ENCODE data around the gene C11orf58.

The C11orf58 gene

DNA sequence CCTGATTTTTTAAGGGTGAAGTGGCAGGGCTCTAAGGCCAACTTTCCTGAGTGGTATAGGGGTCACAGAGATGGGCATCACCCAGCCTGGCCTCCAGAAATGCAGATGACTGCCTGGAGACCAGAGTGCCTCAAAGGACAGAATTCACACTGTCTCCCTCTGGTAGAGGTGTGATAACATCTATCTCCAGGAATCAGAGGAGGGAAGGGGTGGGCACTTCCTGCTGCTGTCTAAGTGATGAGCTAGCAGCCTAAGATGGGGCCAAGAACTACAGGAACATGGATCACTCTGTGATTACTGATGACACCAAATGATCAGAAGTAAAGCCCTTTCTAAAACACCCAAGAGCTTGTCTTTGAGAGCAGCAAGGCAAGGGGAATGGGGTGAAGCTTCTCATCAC lies 61.9 kb downstream of the C11orf58 start:
- H3K36me3 Mint-ChIP-seq (ENCODE audit: low read depth), result no peaks in the 10 kb centered on the region
- H3K4me1 Mint-ChIP-seq, result peaks cover 14% of the 10 kb centered on the region
- TF ChIP-seq, protein P1, sequence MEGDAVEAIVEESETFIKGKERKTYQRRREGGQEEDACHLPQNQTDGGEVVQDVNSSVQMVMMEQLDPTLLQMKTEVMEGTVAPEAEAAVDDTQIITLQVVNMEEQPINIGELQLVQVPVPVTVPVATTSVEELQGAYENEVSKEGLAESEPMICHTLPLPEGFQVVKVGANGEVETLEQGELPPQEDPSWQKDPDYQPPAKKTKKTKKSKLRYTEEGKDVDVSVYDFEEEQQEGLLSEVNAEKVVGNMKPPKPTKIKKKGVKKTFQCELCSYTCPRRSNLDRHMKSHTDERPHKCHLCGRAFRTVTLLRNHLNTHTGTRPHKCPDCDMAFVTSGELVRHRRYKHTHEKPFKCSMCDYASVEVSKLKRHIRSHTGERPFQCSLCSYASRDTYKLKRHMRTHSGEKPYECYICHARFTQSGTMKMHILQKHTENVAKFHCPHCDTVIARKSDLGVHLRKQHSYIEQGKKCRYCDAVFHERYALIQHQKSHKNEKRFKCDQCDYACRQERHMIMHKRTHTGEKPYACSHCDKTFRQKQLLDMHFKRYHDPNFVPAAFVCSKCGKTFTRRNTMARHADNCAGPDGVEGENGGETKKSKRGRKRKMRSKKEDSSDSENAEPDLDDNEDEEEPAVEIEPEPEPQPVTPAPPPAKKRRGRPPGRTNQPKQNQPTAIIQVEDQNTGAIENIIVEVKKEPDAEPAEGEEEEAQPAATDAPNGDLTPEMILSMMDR (IDR thresholded peaks at IDR 0.05; ENCODE audit: unreplicated experiment in 3 of 3), result no peak
- H3K27ac Mint-ChIP-seq, result no peak overlapping the region
- H3K9me3 Mint-ChIP-seq, result no peaks in the 10 kb centered on the region
- no peaks in the 10 kb centered on the region for H3K27me3 Mint-ChIP-seq (ENCODE audit: low read depth)
- H3K4me3 Mint-ChIP-seq, result no peak overlapping the region

DNA sequence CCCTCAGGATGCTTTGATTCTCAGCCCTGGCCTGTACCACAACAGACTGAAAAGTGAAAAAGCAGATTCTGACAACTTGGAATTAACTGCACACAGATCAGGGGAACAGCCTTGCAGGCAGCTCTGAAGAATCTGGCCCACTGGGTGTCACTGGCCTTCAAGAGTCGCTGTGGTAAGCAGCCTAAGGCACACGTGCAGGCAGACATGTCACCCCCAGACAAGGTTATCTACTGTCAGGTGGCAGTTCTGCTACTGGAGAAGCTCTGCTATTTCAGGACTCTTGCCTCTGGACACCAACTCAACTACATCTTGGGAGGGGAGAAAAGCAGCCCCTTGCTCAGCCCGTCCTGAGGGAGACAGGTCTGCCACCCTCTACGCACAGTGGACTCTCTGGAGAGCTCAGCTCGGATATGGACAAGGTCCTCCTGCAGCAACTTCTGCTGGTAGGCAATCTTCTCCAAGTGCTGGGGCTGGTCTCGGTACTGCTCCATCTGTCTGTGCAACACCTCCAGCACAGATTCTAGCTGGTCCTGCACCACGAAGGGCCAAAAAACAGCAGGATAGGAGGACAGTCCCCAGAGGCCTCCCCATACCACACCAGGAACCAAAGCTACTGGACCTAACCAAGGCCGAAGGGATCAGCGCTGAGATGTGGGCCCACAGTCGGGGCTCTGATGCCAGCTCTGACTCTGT lies 63.0 kb downstream of the C11orf58 start:
- H3K27ac Mint-ChIP-seq, result no peak overlapping the region
- no peak overlapping the region for H3K4me3 Mint-ChIP-seq
- no peaks in the 10 kb centered on the region for H3K27me3 Mint-ChIP-seq (ENCODE audit: low read depth)
- H3K4me1 Mint-ChIP-seq, result peaks cover 21% of the 10 kb centered on the region
- no peaks in the 10 kb centered on the region for H3K36me3 Mint-ChIP-seq (ENCODE audit: low read depth)
- TF ChIP-seq, protein P1 (IDR thresholded peaks at IDR 0.05; ENCODE audit: unreplicated experiment in 3 of 3), result no peak
- H3K9me3 Mint-ChIP-seq, result no peaks in the 10 kb centered on the region

DNA sequence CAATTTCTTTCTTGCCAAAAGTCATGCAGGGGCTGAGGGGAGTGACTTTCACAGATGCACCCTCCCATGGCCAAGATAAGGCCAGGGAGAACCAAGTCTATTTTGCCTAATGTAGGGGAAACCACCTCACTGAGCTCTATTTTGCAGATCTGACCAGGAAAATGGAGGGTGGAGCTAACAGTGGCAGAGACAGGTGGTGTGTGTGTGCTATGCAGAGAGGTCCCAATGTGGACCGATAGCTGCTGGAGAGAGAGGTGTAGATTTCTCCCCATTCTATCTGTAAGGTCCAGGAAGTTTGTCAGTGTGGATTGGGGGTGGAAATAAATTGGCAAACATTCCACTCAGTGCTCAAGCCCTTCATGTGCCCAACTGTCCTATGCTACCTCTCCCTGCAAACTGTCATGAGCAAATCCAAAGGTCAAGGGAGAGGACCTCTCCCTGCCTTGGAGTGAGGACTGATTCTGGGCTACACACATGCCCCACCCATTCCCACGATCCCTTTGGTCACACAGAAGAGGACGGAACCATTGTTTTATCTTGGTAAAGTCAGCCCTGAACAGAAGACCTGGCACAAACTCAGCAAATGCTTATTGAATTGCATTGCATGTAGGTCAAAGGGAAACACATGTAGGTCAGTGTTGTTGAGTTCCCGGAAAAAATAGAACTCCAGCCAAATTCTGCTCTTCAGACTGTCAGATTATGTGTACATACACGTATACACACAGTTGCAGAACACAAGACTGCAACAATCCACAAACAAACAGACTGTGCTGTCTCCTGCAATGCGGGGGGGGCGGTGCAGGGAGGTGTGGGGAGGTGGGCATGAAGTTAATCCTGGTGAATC lies 65.9 kb downstream of the C11orf58 start:
- Mint-ChIP-seq H3K27ac (peak overlapping the region in 1 of 3 experiments; percentile 51), H3K9me3 (no peaks in the 10 kb centered on the region), H3K27me3 (ENCODE audit: low read depth) (no peaks in the 10 kb centered on the region), H3K4me1 (peaks cover 34% of the 10 kb centered on the region), H3K4me3 (no peak overlapping the region), H3K36me3 (ENCODE audit: low read depth) (no peaks in the 10 kb centered on the region)
- TF ChIP-seq, protein P1 (IDR thresholded peaks at IDR 0.05; ENCODE audit: unreplicated experiment in 3 of 3), result no peak

DNA sequence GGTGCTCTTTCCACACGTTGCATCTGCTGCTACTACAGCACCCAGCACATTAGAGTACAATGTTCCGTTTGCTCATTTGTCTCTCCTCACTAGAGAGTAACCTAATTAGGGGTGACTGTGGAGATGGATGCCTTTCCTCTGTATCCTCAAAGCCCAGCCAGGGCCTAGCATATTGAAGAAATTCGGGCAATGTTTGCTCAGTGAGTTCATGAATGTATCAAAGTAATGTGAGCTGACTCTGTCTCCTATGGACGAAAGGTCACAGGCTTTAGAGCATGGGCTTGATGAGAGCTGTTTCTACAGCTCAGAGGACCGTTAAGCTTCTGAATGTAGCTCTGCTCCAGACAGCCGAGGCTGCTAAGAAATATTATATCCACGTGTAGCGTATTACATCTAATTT lies 67.5 kb downstream of the C11orf58 start:
- TF ChIP-seq, protein P1 (IDR thresholded peaks at IDR 0.05; ENCODE audit: unreplicated experiment in 3 of 3), result no peak
- no peak overlapping the region for H3K4me3 Mint-ChIP-seq
- peaks cover 42% of the 10 kb centered on the region for H3K4me1 Mint-ChIP-seq
- no peaks in the 10 kb centered on the region for H3K9me3 Mint-ChIP-seq
- H3K27ac Mint-ChIP-seq, result peak overlapping the region in 2 of 3 experiments; percentile 71 to 76
- no peaks in the 10 kb centered on the region for H3K36me3 Mint-ChIP-seq (ENCODE audit: low read depth)
- no peaks in the 10 kb centered on the region for H3K27me3 Mint-ChIP-seq (ENCODE audit: low read depth)

DNA sequence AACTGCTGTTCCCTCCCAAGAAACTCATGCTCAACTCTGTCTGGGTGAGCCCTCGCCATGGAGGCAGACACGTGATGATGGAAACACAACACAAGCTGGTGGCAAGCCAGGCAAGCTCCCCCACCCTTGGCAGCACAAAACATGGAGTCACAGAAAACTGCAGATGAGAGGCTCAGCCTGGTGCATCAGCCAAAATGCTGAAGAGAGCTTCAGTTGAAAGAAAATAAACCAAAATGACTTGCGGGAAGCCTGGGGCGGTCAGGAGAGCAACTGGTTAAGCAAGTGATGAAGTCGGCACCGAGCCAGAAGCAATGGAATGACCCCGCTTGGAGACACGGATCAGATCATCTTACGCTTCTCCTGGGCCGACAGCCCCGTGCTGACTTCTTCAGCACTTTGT lies 68.3 kb downstream of the C11orf58 start:
- H3K27ac Mint-ChIP-seq, result peak overlapping the region in 1 of 3 experiments; percentile 55
- TF ChIP-seq, protein P1 (IDR thresholded peaks at IDR 0.05; ENCODE audit: unreplicated experiment in 3 of 3), result no peak
- no peaks in the 10 kb centered on the region for H3K27me3 Mint-ChIP-seq (ENCODE audit: low read depth)
- H3K36me3 Mint-ChIP-seq (ENCODE audit: low read depth), result no peaks in the 10 kb centered on the region
- no peak overlapping the region for H3K4me3 Mint-ChIP-seq
- H3K4me1 Mint-ChIP-seq, result peaks cover 42% of the 10 kb centered on the region
- no peaks in the 10 kb centered on the region for H3K9me3 Mint-ChIP-seq
